CD4-positive, alpha-beta memory T cell (primary cell): ENCODE data around the gene FHIT. TPM values are rescaled to one million over a fixed set of nuclear protein-coding genes. Genes with fewer than 3 reads are reported as not detected.
"Not testable (repeated sequence)": the region's sequence is repeated elsewhere in the genome, so short reads cannot be mapped to it uniquely, and the experiment has no call there.

Source experiments
- CTCF ChIA-PET: fragments of 350-600 bp; sonication (Branson Sonifier 250); formaldehyde crosslinking; loops from one replicate; lab custom pipeline; 2021; ENCODE audit warnings: inconsistent platforms; ENCODE audit not compliant: partially characterized antibody; lab: Charles Lee
- POLR2A ChIA-PET: fragments of 350-600 bp; sonication (Branson Sonifier 250); formaldehyde crosslinking; loops from one replicate; lab custom pipeline; 2021; ENCODE audit not compliant: partially characterized antibody; lab: Charles Lee
- DNase-seq, 5 donors: peaks; one replicate each; pipeline versions ENCODE4 v3.0.0 to v3.0.0-alpha.2; 2020 to 2022; ENCODE audit warnings: mixed read lengths in 1 of 5
- H3K27ac ChIP-seq: one replicate; pipeline ENCODE4 v1.7.0; 2013; ENCODE audit warnings: low read depth, low read length
- H3K27me3 ChIP-seq: 2 replicates; pipeline ENCODE4 v1.7.0; 2013; ENCODE audit warnings: mild to moderate bottlenecking, low read length, moderate library complexity; ENCODE audit not compliant: insufficient read depth
- H3K36me3 ChIP-seq: 2 replicates; pipeline ENCODE4 v1.7.0; 2013; ENCODE audit warnings: mild to moderate bottlenecking, low read length, moderate library complexity; ENCODE audit not compliant: insufficient read depth
- H3K4me1 ChIP-seq: 2 replicates; pipeline ENCODE4 v1.7.0; 2013; ENCODE audit warnings: mild to moderate bottlenecking, low read length, moderate library complexity; ENCODE audit not compliant: insufficient read depth
- H3K4me3 ChIP-seq, 2 donors: one replicate each; pipeline ENCODE4 v1.7.0; 2013; ENCODE audit warnings: low read length in 2 of 2, mild to moderate bottlenecking in 1 of 2
- H3K9me3 ChIP-seq, 2 donors: one replicate each; pipeline ENCODE4 v1.7.0; 2013; ENCODE audit warnings: low read length in 2 of 2, control low read depth in 1 of 2; ENCODE audit not compliant: control insufficient read depth in 1 of 2
- H3K27ac Mint-ChIP-seq, 7 donors: one replicate each; pipeline ENCODE4 v1.8.0; 2020 to 2021; ENCODE audit warnings: mixed read lengths in 7 of 7, mild to moderate bottlenecking in 6 of 7, inconsistent platforms in 3 of 7, moderate library complexity in 3 of 7
- H3K27me3 Mint-ChIP-seq, 2 donors: one replicate each; pipeline ENCODE4 v1.8.0; 2020 to 2021; ENCODE audit warnings: mixed read lengths in 2 of 2
- H3K36me3 Mint-ChIP-seq, 2 donors: one replicate each; pipeline ENCODE4 v1.8.0; 2020 to 2021; ENCODE audit warnings: mixed read lengths in 2 of 2, inconsistent platforms in 1 of 2, mild to moderate bottlenecking in 1 of 2
- H3K4me1 Mint-ChIP-seq, 4 donors: one replicate each; pipeline ENCODE4 v1.8.0; 2020 to 2021; ENCODE audit warnings: mixed read lengths in 4 of 4, mild to moderate bottlenecking in 1 of 4
- H3K4me3 Mint-ChIP-seq, 8 donors: one replicate each; pipeline ENCODE4 v1.8.0; 2020 to 2021; ENCODE audit warnings: mixed read lengths in 8 of 8, mild to moderate bottlenecking in 7 of 8, moderate library complexity in 6 of 8, inconsistent platforms in 3 of 8
- H3K9me3 Mint-ChIP-seq, 8 donors: one replicate each; pipeline ENCODE4 v1.8.0; 2020 to 2021; ENCODE audit warnings: mixed read lengths in 8 of 8, mild to moderate bottlenecking in 5 of 8, inconsistent platforms in 3 of 8, moderate library complexity in 1 of 8
- intact Hi-C: fragments of 100-400 bp; cut with micrococcal nuclease; formaldehyde crosslinking; loops from one replicate; pipeline ENCODE4 v1.15.1; 2023
- polyA plus RNA-seq, 2 donors: library from polyadenylated mRNA; unstranded; fragments of 300-500 nt; fragmentation: Illumina TruSeq; gene quantifications; one replicate each; pipeline ENCODE4 v1.2.3, GENCODE V29; 2021
- total RNA-seq, 2 experiments: library from RNA; stranded (reverse); gene quantifications; one replicate each; pipeline ENCODE4 v1.2.3, GENCODE V29; 2021

Gene FHIT
- total and polyA plus RNA-seq, 4 experiments from 2014 or later = 8.5 to 58.7 (median 33.2) TPM

GRCh38 chr3:60898321-60898720 lies 352.9 kb downstream of the FHIT start:
- no peaks in the 10 kb centered on the region for H3K36me3 Mint-ChIP-seq
- intact Hi-C loops = no loop called here

GRCh38 chr3:60893946-60894345 lies 357.3 kb downstream of the FHIT start:
- intact Hi-C loops = no loop called here

More at GRCh38 chr3:60898321-60898720, 352.9 kb downstream of the FHIT start:
- Mint-ChIP-seq H3K9me3 (peaks cover 0 to 2% (median 0%) of the 10 kb centered on the region in 8 donors), H3K27me3 (no peaks in the 10 kb centered on the region), H3K4me1 (peaks cover 0 to 2% (median 0%) of the 10 kb centered on the region in 4 donors), H3K4me3 (no peak overlapping the region), H3K27ac (no peak overlapping the region)
- Histone ChIP-seq H3K4me3 (no peak overlapping the region), H3K36me3 (no peaks in the 10 kb centered on the region), H3K9me3 (no peaks in the 10 kb centered on the region), H3K4me1 (no peaks in the 10 kb centered on the region), H3K27ac (no peak overlapping the region), H3K27me3 (no peaks in the 10 kb centered on the region)
- ChIA-PET POLR2A (no interaction called here), CTCF (no interaction called here)
- no peak for DNase-seq

GRCh38 chr3:60890226-60890625 lies 361.0 kb downstream of the FHIT start:
- Mint-ChIP-seq H3K4me3 (no peak overlapping the region), H3K27me3 (no peaks in the 10 kb centered on the region), H3K4me1 (peaks cover 0 to 2% (median 0%) of the 10 kb centered on the region in 4 donors), H3K36me3 (no peaks in the 10 kb centered on the region), H3K27ac (no peak overlapping the region), H3K9me3 (peaks cover 0 to 6% (median 0%) of the 10 kb centered on the region in 8 donors)
- intact Hi-C loops = no loop called here
- no peak overlapping the region for H3K27ac ChIP-seq
- no peaks in the 10 kb centered on the region for H3K4me1 ChIP-seq
- CTCF ChIA-PET = no interaction called here
- POLR2A ChIA-PET = no interaction called here
- H3K9me3 ChIP-seq = no peaks in the 10 kb centered on the region
- H3K27me3 ChIP-seq = no peaks in the 10 kb centered on the region
- no peaks in the 10 kb centered on the region for H3K36me3 ChIP-seq
- H3K4me3 ChIP-seq = no peak overlapping the region
- no peak for DNase-seq

More at GRCh38 chr3:60893946-60894345, 357.3 kb downstream of the FHIT start:
- no peak overlapping the region for H3K4me3 ChIP-seq
- H3K9me3 ChIP-seq = no peaks in the 10 kb centered on the region
- H3K9me3 Mint-ChIP-seq = peaks cover 0 to 5% (median 0%) of the 10 kb centered on the region in 8 donors
- no peaks in the 10 kb centered on the region for H3K36me3 Mint-ChIP-seq
- H3K27ac Mint-ChIP-seq = no peak overlapping the region
- no peak overlapping the region for H3K4me3 Mint-ChIP-seq
- ChIA-PET POLR2A (no interaction called here), CTCF (no interaction called here)
- H3K4me1 Mint-ChIP-seq = peaks cover 0 to 2% (median 0%) of the 10 kb centered on the region in 4 donors
- no peaks in the 10 kb centered on the region for H3K36me3 ChIP-seq
- H3K4me1 ChIP-seq = no peaks in the 10 kb centered on the region
- no peaks in the 10 kb centered on the region for H3K27me3 Mint-ChIP-seq
- H3K27me3 ChIP-seq = no peaks in the 10 kb centered on the region
- DNase-seq = no peak
- H3K27ac ChIP-seq = no peak overlapping the region

GRCh38 chr3:60888952-60889351 lies 362.3 kb downstream of the FHIT start:
- H3K4me1 Mint-ChIP-seq, H3K9me3 Mint-ChIP-seq, H3K4me3 Mint-ChIP-seq, H3K9me3 ChIP-seq, H3K27ac Mint-ChIP-seq, H3K36me3 ChIP-seq, H3K27me3 Mint-ChIP-seq, intact Hi-C loops, DNase-seq, CTCF ChIA-PET, POLR2A ChIA-PET, H3K27ac ChIP-seq, H3K4me3 ChIP-seq, H3K27me3 ChIP-seq, H3K4me1 ChIP-seq, H3K36me3 Mint-ChIP-seq: not testable (repeated sequence)

GRCh38 chr3:60887574-60887973 lies 363.7 kb downstream of the FHIT start:
- DNase-seq = no peak
- Histone ChIP-seq H3K4me3 (no peak overlapping the region), H3K27ac (no peak overlapping the region), H3K27me3 (no peaks in the 10 kb centered on the region), H3K36me3 (no peaks in the 10 kb centered on the region), H3K9me3 (no peaks in the 10 kb centered on the region), H3K4me1 (no peaks in the 10 kb centered on the region)
- Mint-ChIP-seq H3K9me3 (peaks cover 0 to 19% (median 7%) of the 10 kb centered on the region in 8 donors), H3K36me3 (no peaks in the 10 kb centered on the region), H3K27me3 (no peaks in the 10 kb centered on the region), H3K4me1 (no peaks in the 10 kb centered on the region), H3K27ac (no peak overlapping the region), H3K4me3 (no peak overlapping the region)
- intact Hi-C loops = no loop called here
- CTCF ChIA-PET = no interaction called here
- POLR2A ChIA-PET = no interaction called here

- H3K27me3 ChIP-seq = no peaks in the 10 kb centered on the region
- intact Hi-C loops = no loop called here
- CTCF ChIA-PET = no interaction called here
Measured at GRCh38 chr3:60886518-60886917, 364.7 kb downstream of the FHIT start.

GRCh38 chr3:60884005-60884404 lies 367.2 kb downstream of the FHIT start:
- Mint-ChIP-seq H3K4me3 (no peak overlapping the region), H3K36me3 (no peaks in the 10 kb centered on the region), H3K27me3 (no peaks in the 10 kb centered on the region), H3K9me3 (peaks cover 0 to 47% (median 25%) of the 10 kb centered on the region in 8 donors), H3K27ac (no peak overlapping the region), H3K4me1 (no peaks in the 10 kb centered on the region)
- CTCF ChIA-PET = no interaction called here
- POLR2A ChIA-PET = no interaction called here
- no peaks in the 10 kb centered on the region for H3K4me1 ChIP-seq
- no peaks in the 10 kb centered on the region for H3K9me3 ChIP-seq
- DNase-seq = no peak
- intact Hi-C loops = no loop called here
- no peaks in the 10 kb centered on the region for H3K36me3 ChIP-seq
- H3K27ac ChIP-seq = no peak overlapping the region
- H3K4me3 ChIP-seq = no peak overlapping the region
- no peaks in the 10 kb centered on the region for H3K27me3 ChIP-seq

More at GRCh38 chr3:60886518-60886917, 364.7 kb downstream of the FHIT start:
- H3K27me3 Mint-ChIP-seq = no peaks in the 10 kb centered on the region
- peaks cover 0 to 29% (median 10%) of the 10 kb centered on the region in 8 donors for H3K9me3 Mint-ChIP-seq
- H3K27ac Mint-ChIP-seq = no peak overlapping the region
- H3K36me3 ChIP-seq = no peaks in the 10 kb centered on the region
- no peak overlapping the region for H3K4me3 ChIP-seq
- no peaks in the 10 kb centered on the region for H3K36me3 Mint-ChIP-seq
- H3K4me3 Mint-ChIP-seq = no peak overlapping the region
- no peak overlapping the region for H3K27ac ChIP-seq
- POLR2A ChIA-PET = no interaction called here
- DNase-seq = no peak
- no peaks in the 10 kb centered on the region for H3K4me1 ChIP-seq
- no peaks in the 10 kb centered on the region for H3K9me3 ChIP-seq
- H3K4me1 Mint-ChIP-seq = no peaks in the 10 kb centered on the region

GRCh38 chr3:60877188-60877587 lies 374.1 kb downstream of the FHIT start:
- no peaks in the 10 kb centered on the region for H3K27me3 ChIP-seq
- peaks cover 0 to 28% (median 16%) of the 10 kb centered on the region in 8 donors for H3K9me3 Mint-ChIP-seq
- no peaks in the 10 kb centered on the region for H3K4me1 ChIP-seq
- no peaks in the 10 kb centered on the region for H3K36me3 Mint-ChIP-seq
- no peaks in the 10 kb centered on the region for H3K36me3 ChIP-seq
- intact Hi-C loops = no loop called here
- POLR2A ChIA-PET = no interaction called here
- H3K27me3 Mint-ChIP-seq = no peaks in the 10 kb centered on the region
- no peaks in the 10 kb centered on the region for H3K4me1 Mint-ChIP-seq
- H3K4me3 ChIP-seq = no peak overlapping the region
- no peak overlapping the region for H3K4me3 Mint-ChIP-seq
- H3K9me3 ChIP-seq = no peaks in the 10 kb centered on the region
- H3K27ac Mint-ChIP-seq = no peak overlapping the region
- no peak for DNase-seq
- CTCF ChIA-PET = no interaction called here
- H3K27ac ChIP-seq = no peak overlapping the region
